ENCODE results near the gene JAKMIP3. TPM values are rescaled to one million over a fixed set of nuclear protein-coding genes. Genes with fewer than 3 reads are reported as not detected.

The JAKMIP3 gene
- total RNA-seq, 6 experiments from 2014 or later: 0.06 to 0.22 (median 0.18) TPM

DNA sequence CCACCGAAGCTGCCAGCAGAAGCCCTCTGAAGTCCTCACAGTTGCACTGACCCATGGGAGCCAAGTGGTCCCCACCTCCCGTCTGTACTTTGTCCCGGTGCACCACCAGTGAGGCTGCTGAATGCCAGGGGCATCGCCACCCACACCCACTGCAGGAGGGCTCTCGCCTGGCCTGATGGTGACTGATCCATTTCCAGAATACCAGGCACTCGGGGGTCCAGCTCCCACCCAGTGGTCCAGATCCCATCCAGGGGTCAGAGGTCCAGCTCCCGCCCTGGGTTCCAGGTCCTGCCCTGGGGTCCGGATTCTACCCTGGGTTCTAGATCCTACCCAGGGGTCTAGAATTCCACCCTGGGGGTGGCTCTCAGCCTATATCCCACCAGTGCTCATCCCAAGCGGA is 9.1 kb upstream of the JAKMIP3 start:
- no peaks in the 10 kb centered on the region for H3K27me3 ChIP-seq
- ATAC-seq (no peak), DNase-seq (no peak)
- WGBS (ENCODE audit: insufficient coverage, low coverage, low lambda C conversion rate, missing lambda C conversion rate): 76% methylated on average over 4 of the region's 9 CpGs
- no peaks in the 10 kb centered on the region for H3K4me1 ChIP-seq
- TF ChIP-seq POLR2A (IDR thresholded peaks at IDR 0.05): no peak
- TF ChIP-seq, protein P1, sequence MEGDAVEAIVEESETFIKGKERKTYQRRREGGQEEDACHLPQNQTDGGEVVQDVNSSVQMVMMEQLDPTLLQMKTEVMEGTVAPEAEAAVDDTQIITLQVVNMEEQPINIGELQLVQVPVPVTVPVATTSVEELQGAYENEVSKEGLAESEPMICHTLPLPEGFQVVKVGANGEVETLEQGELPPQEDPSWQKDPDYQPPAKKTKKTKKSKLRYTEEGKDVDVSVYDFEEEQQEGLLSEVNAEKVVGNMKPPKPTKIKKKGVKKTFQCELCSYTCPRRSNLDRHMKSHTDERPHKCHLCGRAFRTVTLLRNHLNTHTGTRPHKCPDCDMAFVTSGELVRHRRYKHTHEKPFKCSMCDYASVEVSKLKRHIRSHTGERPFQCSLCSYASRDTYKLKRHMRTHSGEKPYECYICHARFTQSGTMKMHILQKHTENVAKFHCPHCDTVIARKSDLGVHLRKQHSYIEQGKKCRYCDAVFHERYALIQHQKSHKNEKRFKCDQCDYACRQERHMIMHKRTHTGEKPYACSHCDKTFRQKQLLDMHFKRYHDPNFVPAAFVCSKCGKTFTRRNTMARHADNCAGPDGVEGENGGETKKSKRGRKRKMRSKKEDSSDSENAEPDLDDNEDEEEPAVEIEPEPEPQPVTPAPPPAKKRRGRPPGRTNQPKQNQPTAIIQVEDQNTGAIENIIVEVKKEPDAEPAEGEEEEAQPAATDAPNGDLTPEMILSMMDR (IDR thresholded peaks at IDR 0.05): no peak
- no peaks in the 10 kb centered on the region for H3K36me3 ChIP-seq
- no peak overlapping the region for H3K4me3 ChIP-seq
- H3K9me3 ChIP-seq: peaks cover 0 to 4% (median 0%) of the 10 kb centered on the region in 4 donors
- intact Hi-C loops (cut with DNase I): no loop called here
- no peak overlapping the region for H3K27ac ChIP-seq

DNA sequence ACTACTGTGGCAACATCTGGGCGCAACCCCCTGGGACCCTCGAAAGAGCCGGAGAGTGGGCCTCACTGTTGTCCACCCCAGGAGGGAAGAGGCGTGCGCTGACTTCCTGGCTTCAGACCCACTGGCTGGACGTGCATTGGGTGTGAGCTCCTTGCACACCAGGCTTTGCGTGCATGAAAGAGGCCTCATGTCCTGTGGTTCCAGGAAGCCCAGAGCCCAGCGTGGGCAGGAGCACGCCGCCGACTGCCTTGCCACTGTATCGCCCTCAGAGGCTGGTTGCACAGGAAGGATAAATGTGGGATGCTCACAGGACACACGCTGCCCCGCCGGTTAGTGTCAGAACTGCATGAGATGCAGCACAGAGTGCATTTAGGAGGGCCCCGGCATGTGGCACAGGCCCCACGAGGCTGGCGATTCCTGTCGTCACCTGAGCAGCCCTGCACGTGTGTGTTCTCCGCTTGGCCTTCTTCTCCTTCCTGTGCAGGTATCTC is 8.5 kb upstream of the JAKMIP3 start:
- peak in 1 of 4 donors; percentile 6 for ATAC-seq
- H3K27ac ChIP-seq: no peak overlapping the region
- no peaks in the 10 kb centered on the region for H3K36me3 ChIP-seq
- no peaks in the 10 kb centered on the region for H3K4me1 ChIP-seq
- TF ChIP-seq, protein P1 (IDR thresholded peaks at IDR 0.05): no peak
- no peak for TF ChIP-seq POLR2A (IDR thresholded peaks at IDR 0.05)
- no peak overlapping the region for H3K4me3 ChIP-seq
- intact Hi-C loops (cut with DNase I): no loop called here
- DNase-seq: no peak
- no peaks in the 10 kb centered on the region for H3K27me3 ChIP-seq
- 50% methylated on average over 3 of the region's 21 CpGs for WGBS (ENCODE audit: insufficient coverage, low coverage, low lambda C conversion rate, missing lambda C conversion rate)
- H3K9me3 ChIP-seq: peaks cover 0 to 4% (median 0%) of the 10 kb centered on the region in 4 donors

DNA sequence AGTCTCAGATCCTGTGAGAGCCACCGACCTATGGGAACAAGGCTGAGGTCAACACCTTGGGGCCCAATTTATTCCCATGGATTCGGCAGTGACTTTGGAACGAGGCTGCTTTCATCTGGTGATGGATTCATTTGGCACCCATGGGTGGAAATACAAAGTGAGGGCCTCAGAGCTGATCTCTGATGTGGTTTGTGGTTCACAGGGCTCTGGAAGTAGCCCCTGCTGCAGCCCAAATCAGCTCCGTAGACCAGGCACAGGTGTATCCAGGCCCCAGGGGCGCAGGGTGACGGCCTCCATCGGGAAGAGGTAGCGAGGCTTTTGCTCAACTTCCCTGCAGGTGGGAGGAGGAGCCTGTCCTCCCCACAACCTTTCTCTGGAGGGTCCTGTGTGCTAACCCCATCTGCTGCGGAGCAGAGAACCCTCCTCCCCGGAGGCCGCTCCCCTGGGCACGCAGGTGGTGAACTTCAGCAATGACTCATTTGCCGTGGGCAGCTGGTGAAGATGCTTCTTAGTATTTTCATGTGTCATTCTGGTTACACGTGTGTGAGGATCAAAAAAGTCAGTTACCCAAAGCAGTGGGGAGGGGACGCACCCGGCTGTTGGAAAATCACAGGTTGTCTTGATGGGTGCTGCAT is 7.5 kb upstream of the JAKMIP3 start:
- ATAC-seq (no peak), DNase-seq (no peak)
- no peak overlapping the region for H3K4me3 ChIP-seq
- TF ChIP-seq POLR2A (IDR thresholded peaks at IDR 0.05): no peak
- TF ChIP-seq, protein P1 (IDR thresholded peaks at IDR 0.05): no peak
- no peaks in the 10 kb centered on the region for H3K27me3 ChIP-seq
- H3K4me1 ChIP-seq: no peaks in the 10 kb centered on the region
- no peaks in the 10 kb centered on the region for H3K36me3 ChIP-seq
- H3K27ac ChIP-seq: no peak overlapping the region
- no peaks in the 10 kb centered on the region for H3K9me3 ChIP-seq
- 60% methylated on average over 10 of the region's 16 CpGs for WGBS (ENCODE audit: insufficient coverage, low coverage, low lambda C conversion rate, missing lambda C conversion rate)
- intact Hi-C loops (cut with DNase I): no loop called here

DNA sequence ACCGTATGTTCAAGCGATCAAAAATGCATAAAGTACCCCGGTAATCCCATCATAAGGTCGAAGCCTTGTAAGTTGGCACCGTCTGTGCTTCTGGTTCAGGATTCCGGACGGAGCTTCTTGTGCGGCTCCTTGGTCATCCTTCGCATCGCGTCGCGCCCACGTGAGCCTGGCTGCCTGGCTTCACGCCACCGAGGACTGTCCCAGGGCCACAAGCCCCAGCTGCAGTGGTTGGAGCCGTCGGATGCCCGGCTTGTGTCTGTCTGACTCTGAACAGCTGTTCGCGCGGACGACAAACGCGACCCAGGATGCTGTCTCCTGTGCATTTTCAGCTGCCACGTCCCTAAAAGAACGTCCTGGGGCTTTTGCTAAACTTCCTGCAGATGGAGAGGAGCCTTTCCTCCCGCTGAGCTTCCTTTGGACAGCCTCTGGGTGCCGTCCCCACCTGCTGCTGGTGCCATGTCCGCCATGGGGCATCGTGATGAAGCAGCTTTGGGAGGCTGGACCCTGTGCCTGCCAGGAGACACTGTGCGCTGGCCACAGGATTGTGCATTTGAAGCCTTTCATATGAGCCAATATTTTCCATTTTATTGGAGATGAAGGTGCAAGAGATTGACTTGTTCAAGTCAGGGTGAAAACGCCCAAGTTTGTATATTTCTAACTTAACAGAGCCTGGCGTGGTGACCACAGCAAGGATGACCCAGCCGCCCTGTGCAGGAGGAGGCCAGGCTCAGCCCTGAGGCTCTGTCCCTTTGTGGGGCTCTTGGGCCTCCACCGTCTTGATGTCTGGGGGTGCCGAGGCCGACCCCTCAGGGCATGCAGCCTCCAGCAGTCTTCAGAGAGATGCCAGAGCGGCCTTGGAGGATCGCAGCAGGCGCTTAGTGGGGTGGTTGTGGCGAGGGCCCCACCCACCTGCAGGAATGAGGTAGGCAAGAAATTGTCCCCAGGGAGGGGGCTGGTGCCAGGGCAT is 6.7 kb upstream of the JAKMIP3 start:
- Histone ChIP-seq H3K4me1 (no peaks in the 10 kb centered on the region), H3K27me3 (no peaks in the 10 kb centered on the region), H3K9me3 (no peaks in the 10 kb centered on the region), H3K36me3 (no peaks in the 10 kb centered on the region), H3K27ac (no peak overlapping the region), H3K4me3 (no peak overlapping the region)
- WGBS (ENCODE audit: insufficient coverage, low coverage, low lambda C conversion rate, missing lambda C conversion rate): 53% methylated on average over 4 of the region's 42 CpGs
- ATAC-seq: no peak
- peak in 2 of 3 donors; percentile 33 to 35 for DNase-seq
- TF ChIP-seq POLR2A (IDR thresholded peaks at IDR 0.05): no peak
- TF ChIP-seq, protein P1 (IDR thresholded peaks at IDR 0.05): no peak
- intact Hi-C loops (cut with DNase I): no loop called here
